Measurements from ENCODE around the gene TRIM3.
A peak's percentile ranks its signal among the peaks of the same experiment; 100 is the strongest.

- TF ChIP-seq TAF1 (IDR thresholded peaks at IDR 0.05; ENCODE audit: borderline replicate concordance, insufficient read depth, low read length), result no peak
- TF ChIP-seq POLR2AphosphoS5 (IDR thresholded peaks at IDR 0.05; ENCODE audit: low read depth, low read length), result peak; percentile 58; the same call in 1 of the 2 replicates
- TF ChIP-seq SIN3A (IDR thresholded peaks at IDR 0.05; ENCODE audit: borderline replicate concordance, insufficient read depth, low read length), result no peak
- TF ChIP-seq REST (IDR thresholded peaks at IDR 0.05; ENCODE audit: insufficient read depth in 1 of 2, low read depth in 2 of 2, low read length in 2 of 2), result no peak
- TF ChIP-seq FOXP2 (optimal IDR thresholded peaks at IDR 0.05; ENCODE audit: borderline replicate concordance, extremely low read depth, extremely low read length, insufficient read depth), result no peak
These were observed 1.2 kb upstream of the TRIM3 start for GRCh38 chr11:6474806-6475500.
